GM19240 (cell line): ENCODE measurements around the gene CTBP1.

Experiments
- DNase-seq: peaks from one replicate; pipeline ENCODE4 v3.0.0; 2011; ENCODE audit warnings: low spot score; ENCODE audit not compliant: insufficient read length

The CTBP1 gene

GRCh38 chr4:1164444-1164843, 84.5 kb downstream of the CTBP1 start:
- no peak for DNase-seq

GRCh38 chr4:1164040-1164439, 84.9 kb downstream of the CTBP1 start:
- DNase-seq, result no peak
